Measurements from ENCODE around the gene KTN1.

KTN1 gene

DNA sequence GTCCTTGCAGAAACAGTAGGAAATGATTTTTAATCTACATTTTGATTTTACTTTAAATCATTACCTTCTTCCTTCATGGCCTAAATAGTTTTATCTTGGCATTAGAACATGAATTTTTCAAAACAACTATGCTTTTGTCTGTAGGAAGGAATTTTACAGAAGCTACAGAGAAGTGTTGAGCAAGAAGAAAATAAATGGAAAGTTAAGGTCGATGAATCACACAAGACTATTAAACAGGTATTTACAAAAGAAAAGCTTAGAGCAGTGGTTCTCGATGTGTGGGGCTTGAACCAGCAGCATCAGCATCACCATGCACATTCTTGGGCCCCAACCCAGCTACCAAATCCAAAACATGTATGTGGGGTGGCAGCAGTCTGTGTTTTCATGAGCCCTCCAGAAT, 91.6 kb downstream of the KTN1 start:
- no peak for DNase-seq (ENCODE audit: low read depth in 1 of 2, low spot score in 1 of 2)

DNA sequence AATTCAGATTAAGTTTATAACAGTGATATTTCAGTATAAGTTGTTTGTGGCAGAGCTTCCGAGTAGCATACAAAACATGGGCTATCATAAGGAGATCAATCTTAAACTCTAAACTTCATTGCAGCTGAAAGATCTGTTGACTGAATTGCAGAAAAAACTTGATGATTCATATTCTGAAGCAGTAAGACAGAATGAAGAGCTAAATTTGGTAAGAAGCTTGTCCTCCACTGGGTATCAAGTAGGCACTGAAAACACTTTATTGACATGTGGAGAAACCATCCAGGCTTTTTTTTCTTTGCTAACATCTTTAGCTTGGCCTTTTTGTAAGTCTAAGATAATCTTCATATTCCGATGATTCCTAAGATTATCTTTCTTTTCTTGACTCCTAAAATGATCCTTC, 93.0 kb downstream of the KTN1 start:
- no peak for DNase-seq (ENCODE audit: low read depth in 1 of 2, low spot score in 1 of 2)

DNA sequence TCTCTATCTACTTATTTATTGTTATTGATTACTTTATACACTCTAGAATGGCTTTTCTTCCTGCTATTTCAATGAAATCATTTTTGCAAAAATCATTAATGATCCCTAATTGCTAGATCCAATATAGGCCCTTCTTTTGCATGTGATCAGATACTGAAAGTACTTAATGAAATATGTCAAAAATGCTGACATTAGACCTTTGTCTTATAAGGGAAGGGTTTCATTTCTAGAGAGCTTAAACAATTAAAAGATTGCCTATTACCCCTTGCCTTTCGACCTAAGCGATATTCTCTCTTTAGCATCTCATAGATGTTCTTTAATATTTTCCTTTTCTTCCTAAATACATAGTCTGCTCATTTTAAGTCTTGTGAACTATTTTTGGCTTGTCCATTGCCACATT, 101.1 kb downstream of the KTN1 start:
- no peak for DNase-seq (ENCODE audit: low read depth in 1 of 2, low spot score in 1 of 2)

DNA sequence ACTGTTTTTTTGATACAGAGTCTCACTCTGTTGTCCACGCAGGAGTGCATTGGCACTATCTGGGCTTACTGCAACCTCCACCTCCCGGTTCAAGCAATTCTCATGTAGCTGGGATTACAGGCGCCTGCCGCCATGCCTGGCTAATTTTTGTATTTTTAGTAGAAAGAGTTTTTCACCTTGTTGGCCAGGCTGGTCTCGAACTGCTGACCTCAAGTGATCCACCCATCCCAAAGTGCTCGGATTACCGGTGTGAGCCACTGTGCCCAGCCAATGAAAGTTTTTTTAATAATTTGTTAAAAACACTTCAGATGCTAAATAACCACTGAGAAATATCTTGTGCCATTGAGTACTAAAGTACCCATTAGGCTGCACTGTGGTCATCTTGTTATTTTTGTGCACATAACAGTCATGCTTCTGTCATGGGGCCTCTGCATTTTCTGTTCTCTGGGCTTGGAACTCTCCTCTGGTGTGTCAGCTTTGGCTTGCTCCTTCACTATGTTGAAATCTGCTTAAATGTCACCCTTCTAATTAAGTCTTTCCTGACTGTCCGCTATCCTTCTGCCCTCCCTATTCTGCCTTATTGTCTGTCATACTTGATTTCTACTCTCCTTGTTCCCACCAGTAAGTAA, 105.1 kb downstream of the KTN1 start:
- DNase-seq (ENCODE audit: low read depth in 1 of 2, low spot score in 1 of 2), result no peak

DNA sequence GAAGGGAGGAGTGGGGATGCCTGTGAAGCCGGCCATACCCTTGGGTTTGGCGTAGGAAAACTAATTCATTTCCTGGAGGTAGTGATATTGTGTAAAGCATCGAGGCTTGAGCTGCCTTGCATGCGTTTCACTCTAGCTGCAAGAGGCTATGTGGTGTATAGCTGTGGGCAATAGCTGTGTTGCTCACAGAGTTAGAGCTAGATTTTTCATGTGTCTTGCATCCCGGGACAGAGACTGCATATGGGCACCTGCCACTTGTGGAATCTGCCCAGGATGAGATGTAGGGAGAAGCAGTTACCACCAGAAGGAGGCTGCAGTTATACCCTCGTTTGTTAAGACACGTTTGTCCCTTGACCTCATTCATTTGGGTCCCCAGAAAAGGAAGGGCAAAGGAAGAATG, 106.7 kb downstream of the KTN1 start:
- DNase-seq (ENCODE audit: low read depth in 1 of 2, low spot score in 1 of 2), result no peak

DNA sequence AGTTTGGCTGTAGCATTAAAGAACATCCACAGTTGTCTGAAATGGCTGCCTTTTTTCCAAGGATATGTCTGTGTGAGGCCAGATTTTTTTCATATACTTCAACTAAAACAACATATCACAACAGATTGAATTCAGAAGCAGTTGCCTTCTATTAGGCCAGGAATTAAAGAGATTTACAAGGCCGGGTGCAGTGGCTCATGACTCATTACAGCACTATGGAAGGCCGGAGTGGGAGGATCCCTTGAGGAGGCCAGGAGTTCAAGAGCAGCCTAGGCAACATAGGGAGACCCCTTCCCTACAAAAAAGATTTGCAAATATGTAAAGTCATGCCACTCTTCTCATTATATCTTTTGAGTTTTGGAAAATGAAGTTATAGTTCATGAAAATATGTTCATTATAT, 108.6 kb downstream of the KTN1 start:
- DNase-seq (ENCODE audit: low read depth in 1 of 2, low spot score in 1 of 2), result no peak

DNA sequence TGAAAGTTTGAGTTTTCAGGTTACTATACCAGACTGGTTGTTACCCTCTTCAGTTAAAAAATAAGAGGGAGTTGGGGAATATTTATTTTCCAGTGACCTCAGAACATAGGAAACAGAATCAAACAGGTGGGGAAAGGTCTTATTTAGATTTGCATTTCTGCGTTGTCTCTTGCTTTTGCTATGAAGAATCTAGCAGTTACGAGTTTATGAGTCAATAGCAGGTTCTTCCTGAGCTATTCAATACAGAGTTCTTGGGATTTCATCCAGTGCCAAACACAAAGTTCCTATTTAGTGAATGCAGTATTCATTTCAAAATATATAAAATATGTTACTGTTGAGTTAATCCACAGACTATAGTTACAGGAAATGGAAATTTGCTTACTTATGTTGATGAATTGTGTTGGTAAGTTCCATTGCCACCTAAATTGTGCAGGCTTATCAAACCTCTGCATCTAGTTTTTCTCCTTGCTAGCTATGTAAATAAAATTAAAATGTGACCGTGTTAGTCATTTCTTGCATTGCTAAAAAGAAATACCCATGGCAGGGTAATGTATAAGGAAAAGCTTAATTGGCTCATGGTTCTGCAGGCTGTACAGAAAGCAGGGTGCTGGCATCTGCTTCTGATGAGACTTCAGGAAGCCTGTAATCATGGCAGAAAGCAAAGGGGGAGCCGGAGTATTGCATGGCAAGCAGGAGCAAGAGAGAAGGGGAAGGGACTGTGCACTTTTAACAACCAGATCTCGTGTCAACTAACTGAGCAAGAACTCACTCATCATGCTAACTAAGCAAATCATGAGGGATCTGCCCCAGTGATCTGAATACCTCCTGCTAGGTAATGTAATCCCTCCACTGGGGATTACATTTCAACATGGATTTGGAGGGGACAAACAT, 110.2 kb downstream of the KTN1 start:
- no peak for DNase-seq (ENCODE audit: low read depth in 1 of 2, low spot score in 1 of 2)

DNA sequence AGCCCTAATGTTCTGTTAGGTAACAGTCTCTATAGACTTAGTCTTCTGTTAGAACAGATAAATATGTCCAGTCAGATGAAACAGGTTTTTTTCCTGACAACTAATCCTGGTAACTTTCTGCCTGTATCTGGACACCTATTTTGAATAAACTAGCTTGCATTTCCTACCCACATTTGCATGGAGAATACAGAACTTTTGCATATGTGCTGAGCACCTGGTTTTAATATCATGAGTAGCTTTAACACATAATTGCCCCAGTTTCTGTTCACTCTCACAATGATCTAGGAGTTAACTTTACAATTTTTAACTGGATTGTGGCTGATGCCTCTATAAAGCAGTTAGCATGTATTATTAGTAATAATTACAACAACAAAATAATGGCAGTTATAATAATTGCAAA, 111.7 kb downstream of the KTN1 start:
- DNase-seq (ENCODE audit: low read depth in 1 of 2, low spot score in 1 of 2), result no peak

DNA sequence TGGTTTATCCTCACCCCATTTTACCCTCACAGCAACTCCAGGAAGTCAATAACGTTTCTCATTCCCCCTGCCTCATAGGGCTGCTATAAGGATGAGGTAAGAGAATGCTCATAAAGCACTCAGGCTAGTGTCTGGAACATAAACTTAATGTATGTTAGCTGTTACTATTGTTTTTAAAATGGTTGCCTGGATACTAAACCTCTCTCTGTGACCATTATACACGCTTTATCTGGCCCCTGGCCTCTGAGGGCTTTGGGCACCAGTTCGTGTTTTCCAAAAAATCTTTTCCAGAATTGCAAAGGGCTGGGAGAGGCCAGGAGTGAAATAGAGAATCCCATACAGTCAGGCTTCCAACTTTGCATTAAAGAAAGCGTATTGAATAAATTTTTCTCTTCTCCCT, 113.9 kb downstream of the KTN1 start:
- no peak for DNase-seq (ENCODE audit: low read depth in 1 of 2, low spot score in 1 of 2)

DNA sequence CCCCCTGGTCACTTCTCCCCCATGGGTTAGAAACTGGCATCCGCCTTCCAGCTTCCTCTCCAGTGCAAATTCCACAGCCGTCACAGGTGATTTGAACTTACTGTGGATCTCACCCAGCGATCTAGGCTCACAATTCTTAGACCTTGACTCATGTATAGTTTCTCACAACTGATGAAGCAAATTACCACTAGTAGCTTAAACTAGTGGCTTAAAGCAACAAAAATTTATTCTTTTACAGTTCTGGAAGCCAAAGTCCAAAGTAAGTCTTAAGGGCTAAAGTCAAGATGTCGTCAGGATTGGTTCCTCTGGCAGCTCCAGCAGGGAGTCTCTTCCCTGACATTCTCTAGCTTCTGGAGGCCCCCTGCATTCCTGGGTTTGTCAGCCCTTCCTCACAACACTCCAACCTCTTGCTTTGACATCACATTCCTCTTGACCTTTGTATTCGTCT, 117.4 kb downstream of the KTN1 start:
- no peak for DNase-seq (ENCODE audit: low read depth in 1 of 2, low spot score in 1 of 2)

DNA sequence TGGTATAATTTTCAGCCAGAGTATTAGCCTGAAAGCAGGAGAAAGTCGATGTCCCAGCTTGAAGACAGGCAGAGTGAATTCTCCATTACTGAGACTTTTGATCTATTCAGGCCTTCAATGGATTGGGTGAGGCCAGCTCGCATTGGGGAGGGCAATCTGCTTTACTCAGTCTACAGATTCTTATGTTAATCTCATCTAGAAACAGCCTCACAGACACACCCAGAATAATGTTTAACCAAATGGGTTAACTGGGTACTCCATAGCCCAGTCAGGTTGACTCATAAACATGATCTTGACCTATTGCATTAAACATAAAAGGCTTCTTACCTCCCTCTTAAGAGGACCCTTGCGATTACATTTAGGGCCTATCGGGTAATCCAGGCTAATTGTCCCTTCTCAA, 118.0 kb downstream of the KTN1 start:
- DNase-seq (ENCODE audit: low read depth in 1 of 2, low spot score in 1 of 2), result no peak

DNA sequence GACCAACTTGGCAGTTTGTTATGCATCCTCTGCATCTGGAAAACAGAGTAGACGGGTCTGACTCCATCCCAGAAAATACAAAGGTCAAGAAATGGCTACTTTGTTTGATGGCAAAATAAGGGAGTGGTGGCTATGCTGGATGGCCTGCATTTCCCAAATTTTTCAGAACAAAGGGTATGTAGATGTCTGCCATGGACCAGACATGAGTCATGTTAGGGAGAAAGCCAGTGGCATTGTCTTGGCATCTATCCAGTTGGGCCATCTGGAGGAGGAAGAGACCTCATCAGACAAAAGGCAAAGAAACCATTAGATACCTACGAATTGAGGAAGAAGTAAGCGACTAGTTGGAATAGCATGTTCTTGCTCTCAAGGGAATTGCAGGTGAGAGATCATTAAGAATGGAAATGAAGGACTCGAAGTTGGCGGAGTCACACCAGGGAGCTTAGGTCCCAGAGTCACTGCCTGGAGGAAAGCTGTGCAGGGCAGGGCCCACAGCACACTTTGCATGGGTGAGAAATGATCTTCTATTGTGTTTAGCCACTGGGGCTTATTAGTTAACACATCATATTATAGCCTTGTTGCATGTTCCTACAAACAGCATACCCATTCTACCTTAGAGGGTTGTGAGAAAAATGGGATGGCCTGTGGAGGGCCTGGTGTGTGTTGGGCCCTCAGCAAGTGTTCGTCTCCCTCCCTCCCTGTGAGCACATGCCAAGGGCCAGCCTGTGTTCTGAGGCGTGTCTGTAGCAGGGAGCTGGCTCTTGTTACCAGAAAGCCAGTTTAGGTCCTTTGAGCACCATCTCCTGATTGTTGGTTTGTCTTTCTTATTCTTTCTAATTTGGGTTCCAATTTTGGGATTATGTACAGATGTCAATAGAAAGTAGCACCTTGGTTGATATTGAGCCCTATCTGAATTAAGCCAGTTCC, 119.4 kb downstream of the KTN1 start:
- no peak for DNase-seq (ENCODE audit: low read depth in 1 of 2, low spot score in 1 of 2)

DNA sequence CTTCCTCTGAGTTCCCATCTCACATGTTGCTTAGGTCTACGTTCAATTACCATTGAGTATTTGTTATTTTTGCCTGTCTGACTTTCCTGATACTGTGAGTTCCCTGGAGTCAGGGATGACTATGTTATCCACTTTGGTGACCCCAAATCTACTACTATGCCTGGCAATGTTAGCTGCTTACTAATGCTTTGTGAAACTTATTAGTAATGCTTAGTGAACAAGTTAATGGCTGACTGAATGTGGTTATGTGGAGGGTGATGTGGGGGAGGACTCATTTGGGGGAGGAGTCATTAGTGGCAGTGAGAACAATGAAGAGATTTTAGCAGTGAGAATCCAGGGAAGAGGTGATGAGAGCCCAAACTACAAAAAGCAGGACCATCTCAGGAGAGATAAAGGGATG, 121.6 kb downstream of the KTN1 start:
- no peak for DNase-seq (ENCODE audit: low read depth in 1 of 2, low spot score in 1 of 2)

DNA sequence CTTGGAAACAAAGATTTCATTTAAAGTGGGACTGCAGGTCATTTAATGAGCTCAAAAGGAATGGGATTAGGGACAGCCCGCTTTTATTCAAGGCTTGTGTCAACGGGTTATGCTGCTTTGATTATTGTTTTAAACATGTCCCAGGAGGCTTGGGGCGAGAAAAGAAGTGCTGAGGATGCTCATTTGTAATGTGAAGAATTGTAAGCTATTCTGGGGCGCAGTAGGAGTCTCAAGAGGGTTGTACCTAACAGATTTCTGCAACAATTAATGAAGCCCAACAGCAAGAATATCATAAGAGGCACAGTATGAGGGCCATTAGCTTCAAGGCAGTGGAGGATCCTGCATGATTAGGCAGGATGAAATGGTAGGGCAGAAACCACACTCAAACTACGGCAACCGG, 122.5 kb downstream of the KTN1 start:
- no peak for DNase-seq (ENCODE audit: low read depth in 1 of 2, low spot score in 1 of 2)

DNA sequence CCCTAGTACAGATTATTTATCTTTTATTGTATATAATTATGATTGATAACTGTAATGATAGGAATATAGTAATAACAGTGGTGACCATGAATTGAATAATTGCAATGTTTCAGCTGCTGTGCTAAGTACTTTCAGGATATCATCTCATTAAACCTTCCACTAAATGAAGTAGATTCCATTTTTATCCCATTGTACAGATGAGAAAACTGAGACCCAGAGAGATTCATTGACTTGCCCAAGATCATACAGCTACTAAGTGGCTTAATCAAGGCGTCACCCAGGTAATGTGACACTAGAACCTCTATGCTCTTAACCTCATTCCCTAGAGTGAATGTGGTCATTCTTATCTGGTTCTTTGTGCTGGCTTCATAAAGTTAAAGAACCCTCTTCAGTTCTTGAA, 124.6 kb downstream of the KTN1 start:
- DNase-seq (ENCODE audit: low read depth in 1 of 2, low spot score in 1 of 2), result no peak

DNA sequence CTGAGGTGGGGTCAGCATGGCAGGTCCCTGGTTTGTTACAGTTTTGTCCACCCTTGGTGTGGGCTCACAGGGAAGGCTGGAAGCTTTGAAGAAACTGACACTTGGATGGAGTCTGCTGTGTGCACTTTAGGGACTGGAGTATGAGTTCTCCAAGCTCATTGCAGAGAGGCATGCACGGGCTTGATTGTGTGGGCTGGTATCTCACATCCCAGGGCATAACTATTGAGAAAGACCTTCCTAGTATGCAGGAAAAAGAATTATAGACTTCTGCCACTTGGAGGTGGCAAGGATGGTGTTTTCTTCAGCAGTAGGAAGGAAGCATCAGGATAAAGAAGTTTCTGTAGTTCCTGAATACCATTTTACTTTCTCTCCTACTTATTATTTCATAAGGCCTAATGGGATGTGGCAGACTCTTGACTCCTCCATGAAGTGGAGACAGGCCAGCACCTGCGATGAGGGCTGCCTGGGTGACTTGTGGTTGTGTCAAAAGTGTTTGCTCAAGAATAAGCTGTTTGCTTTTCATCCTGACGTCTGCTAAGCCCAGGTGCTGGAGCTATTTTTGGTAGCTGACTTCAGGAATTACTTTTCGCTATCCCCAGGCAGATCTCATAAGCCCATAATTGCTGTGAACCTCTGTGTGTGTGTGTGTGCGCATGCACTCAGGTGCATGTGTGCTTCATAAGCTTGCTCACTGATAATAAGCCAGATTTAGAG, 125.8 kb downstream of the KTN1 start:
- no peak for DNase-seq (ENCODE audit: low read depth in 1 of 2, low spot score in 1 of 2)

DNA sequence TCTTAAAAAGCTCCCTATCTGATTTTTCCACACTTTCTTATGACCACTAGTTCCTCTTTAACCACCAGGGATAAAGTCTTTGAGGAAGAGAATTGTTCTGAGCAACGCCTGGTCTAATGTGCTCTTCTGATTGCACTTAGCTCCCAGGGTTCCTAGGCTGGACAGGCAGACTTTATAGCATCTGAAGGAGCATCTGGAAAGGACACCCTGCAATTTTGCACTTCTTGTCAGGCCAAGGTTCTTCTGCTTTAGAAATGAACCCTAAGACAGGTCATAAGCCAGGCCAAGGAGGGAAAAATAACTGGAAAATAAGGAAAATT, 126.3 kb downstream of the KTN1 start:
- DNase-seq (ENCODE audit: low read depth in 1 of 2, low spot score in 1 of 2), result no peak

DNA sequence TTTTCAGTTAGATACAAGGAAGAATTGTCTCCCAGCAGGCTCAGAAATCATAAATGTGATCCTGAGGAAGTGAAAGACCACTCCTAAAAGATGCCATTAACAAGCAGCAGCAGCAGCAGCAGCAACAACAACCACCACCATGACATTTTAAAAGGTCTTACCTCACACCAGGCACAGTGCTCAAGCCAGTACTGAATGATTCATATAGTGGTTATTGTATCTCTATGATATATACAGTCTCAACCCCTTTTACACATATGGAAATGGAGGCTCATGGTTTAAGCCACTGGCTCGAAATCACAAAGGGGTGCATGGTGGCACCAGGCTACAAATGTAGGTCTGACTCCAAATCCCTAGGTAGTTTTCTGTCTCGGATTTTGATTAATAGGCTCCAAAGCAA, 126.9 kb downstream of the KTN1 start:
- no peak for DNase-seq (ENCODE audit: low read depth in 1 of 2, low spot score in 1 of 2)

DNA sequence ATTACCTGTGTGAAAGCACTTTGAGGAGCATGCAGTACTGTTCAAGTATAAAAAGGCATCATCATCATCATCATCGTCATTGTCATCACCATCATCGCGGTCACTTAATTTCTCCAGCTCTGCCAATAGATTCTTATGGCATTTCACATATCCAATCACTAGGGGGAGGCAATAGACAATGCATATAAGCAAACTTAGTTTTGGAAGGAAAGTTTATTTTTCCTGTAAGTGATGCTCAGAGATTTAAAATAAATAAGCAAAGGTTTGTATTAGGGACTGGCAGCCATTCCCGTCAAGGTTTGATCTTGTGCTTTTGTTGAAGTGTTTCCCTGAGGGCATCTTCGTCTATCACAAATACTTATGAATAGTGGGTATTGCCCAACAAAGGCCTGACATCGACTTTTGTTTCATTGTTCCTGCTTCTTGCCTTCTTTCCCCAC, 127.4 kb downstream of the KTN1 start:
- DNase-seq (ENCODE audit: low read depth in 1 of 2, low spot score in 1 of 2), result no peak

DNA sequence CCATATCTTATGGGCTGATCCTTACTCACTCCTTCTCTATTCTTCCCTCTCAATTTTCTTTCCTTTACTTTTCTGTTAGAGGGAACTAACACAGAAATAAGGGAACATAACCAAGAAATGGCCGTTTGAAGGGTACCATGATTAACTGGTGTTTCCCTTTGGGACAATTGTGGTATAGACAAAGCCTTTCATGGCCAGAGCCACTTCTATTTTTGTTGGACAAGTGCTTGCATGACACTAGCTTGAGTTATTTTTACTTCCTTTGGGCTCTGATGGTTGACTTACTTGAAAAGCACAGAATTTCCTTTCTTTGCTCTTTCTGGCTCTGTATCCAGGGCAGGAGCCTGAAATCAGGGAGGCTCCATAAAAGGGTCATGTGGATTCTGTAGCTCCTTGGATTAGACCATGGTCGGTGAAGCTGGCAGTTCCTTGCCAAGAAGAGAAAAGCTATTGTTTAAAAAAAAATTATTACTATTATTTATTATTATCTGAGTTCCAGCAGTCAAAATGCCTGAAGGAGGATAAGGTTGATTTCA, 130.6 kb downstream of the KTN1 start:
- no peak for DNase-seq (ENCODE audit: low read depth in 1 of 2, low spot score in 1 of 2)
